Endothelial cell of umbilical vein (primary cell): ENCODE measurements around the gene CCL7. TPM values are rescaled to one million over a fixed set of nuclear protein-coding genes. Genes with fewer than 3 reads are reported as not detected.

Experiments
- BruUV-seq: library from RNA; stranded (reverse); fragments of 400-500 nt; replicated peaks from 2 replicates; lab custom pipeline; 2021; lab: Mats Ljungman, UMichigan
- CTCF ChIA-PET: fragments of 300-600, 350-600 bp; sonication (Branson Sonifier 250); formaldehyde crosslinking; loops from one replicate; lab custom pipeline; 2021; ENCODE audit warnings: antibody characterized with exemption, inconsistent platforms; lab: Charles Lee
- POLR2A ChIA-PET: fragments of 300-600, 350-600 bp; sonication (Branson Sonifier 250); formaldehyde crosslinking; loops from one replicate; lab custom pipeline; 2021; ENCODE audit warnings: antibody characterized with exemption, inconsistent platforms; lab: Charles Lee
- DNase-seq: peaks from one replicate; pipeline ENCODE4 v3.0.0-alpha.2; 2011; ENCODE audit warnings: low read depth, low spot score
- FAIRE-seq: peaks from 2 replicates; lab custom pipeline; 2011; peaks lifted over from hg19 to GRCh38; lab: Jason Lieb, UNC
- H2AFZ ChIP-seq: 2 replicates; pipeline ENCODE4 v1.6.0; 2012; ENCODE audit warnings: low read depth, low read length, control low read depth, inconsistent platforms
- H3K27ac ChIP-seq: 2 replicates; pipeline ENCODE4 v1.5.1; 2011; ENCODE audit warnings: low read depth, mild to moderate bottlenecking, control low read depth, low read length, moderate library complexity; ENCODE audit not compliant: insufficient read depth
- H3K27me3 ChIP-seq, 2 experiments: 2 replicates each; pipeline versions ENCODE4 v1.6.0 to v1.6.1; 2011; ENCODE audit warnings: low read length in 2 of 2, mixed read lengths in 1 of 2; ENCODE audit not compliant: control insufficient read depth in 2 of 2, insufficient read depth in 2 of 2
- H3K36me3 ChIP-seq, 2 experiments: 2 replicates in 1 of 2; 3 replicates in 1 of 2; pipeline ENCODE4 v1.5.1; 2011; ENCODE audit warnings: low read length in 2 of 2, mild to moderate bottlenecking in 1 of 2, moderate library complexity in 1 of 2; ENCODE audit not compliant: control insufficient read depth in 2 of 2, insufficient read depth in 2 of 2; ENCODE audit errors: extremely low read depth in 1 of 2
- H3K4me1 ChIP-seq: 3 replicates; pipeline ENCODE4 v1.5.1; 2011; ENCODE audit warnings: mild to moderate bottlenecking, low read length; ENCODE audit not compliant: control insufficient read depth, insufficient read depth; ENCODE audit errors: extremely low read depth
- H3K4me2 ChIP-seq: 2 replicates; pipeline ENCODE4 v1.6.1; 2011; ENCODE audit warnings: low read length, control low read depth, mixed read lengths; ENCODE audit not compliant: insufficient read depth
- H3K4me3 ChIP-seq, 3 experiments: fragments of 200-600 bp in 1 of 3; sonication (generic), shearing (Covaris generic) in 1 of 3; replicated peaks in 1 of 3; 2 replicates each; pipeline ENCODE4 v1.5.1; 2011 to 2016; ENCODE audit warnings: control low read depth in 3 of 3, low read length in 3 of 3, mild to moderate bottlenecking in 2 of 3, inconsistent platforms in 1 of 3, low read depth in 1 of 3, moderate library complexity in 1 of 3; ENCODE audit not compliant: insufficient read depth in 1 of 3
- H3K79me2 ChIP-seq: 2 replicates; pipeline ENCODE4 v1.6.0; 2012; ENCODE audit warnings: low read length, inconsistent platforms; ENCODE audit not compliant: control insufficient read depth, insufficient read depth
- H3K9ac ChIP-seq: replicated peaks from 2 replicates; pipeline ENCODE3; 2011; ENCODE audit warnings: low read length, control low read depth; ENCODE audit not compliant: insufficient read depth; ENCODE audit errors: extremely low read depth
- H3K9me1 ChIP-seq: replicated peaks from 3 replicates; pipeline ENCODE4 v1.6.0; 2011; ENCODE audit warnings: mild to moderate bottlenecking, low read length; ENCODE audit not compliant: control insufficient read depth, insufficient read depth; ENCODE audit errors: extremely low read depth
- H3K9me3 ChIP-seq: replicated peaks from 2 replicates; pipeline ENCODE4 v1.5.1; 2012; ENCODE audit warnings: low read length, inconsistent platforms; ENCODE audit not compliant: control insufficient read depth, insufficient read depth
- H4K20me1 ChIP-seq: replicated peaks from 2 replicates; pipeline ENCODE3; 2011; ENCODE audit warnings: mild to moderate bottlenecking, low read length; ENCODE audit not compliant: control insufficient read depth, insufficient read depth; ENCODE audit errors: extremely low read depth
- EZH2 ChIP-seq: IDR thresholded peaks from 2 replicates; pipeline ENCODE4 v1.6.1; 2012; ENCODE audit warnings: borderline replicate concordance, low read depth, mild to moderate bottlenecking, moderate library complexity, low read length, inconsistent platforms; ENCODE audit not compliant: severe bottlenecking
- FOS ChIP-seq: IDR thresholded peaks from 2 replicates; pipeline ENCODE4 v1.6.1; 2011; ENCODE audit warnings: mild to moderate bottlenecking, low read length, moderate library complexity, borderline replicate concordance; ENCODE audit not compliant: insufficient read depth
- GATA2 ChIP-seq: IDR thresholded peaks from 2 replicates; pipeline ENCODE4 v1.7.0; 2011; ENCODE audit warnings: low read depth, mild to moderate bottlenecking, moderate library complexity, mixed read lengths, low read length; ENCODE audit not compliant: insufficient read length, insufficient read depth
- JUN ChIP-seq: IDR thresholded peaks from 2 replicates; pipeline ENCODE4 v1.6.1; 2011; ENCODE audit warnings: borderline replicate concordance, low read depth; ENCODE audit not compliant: insufficient read length, insufficient read depth
- MAX ChIP-seq: IDR thresholded peaks from 2 replicates; pipeline ENCODE4 v1.6.1; 2011; ENCODE audit not compliant: insufficient read depth, insufficient read length
- MYC ChIP-seq: IDR thresholded peaks from one replicate; pipeline ENCODE4 v1.6.1; 2011; ENCODE audit warnings: mild to moderate bottlenecking, low read depth, low read length
- POLR2A ChIP-seq: IDR thresholded peaks from 2 replicates; pipeline ENCODE4 v1.6.1; 2012; ENCODE audit warnings: low read depth, mild to moderate bottlenecking, control low read depth, low read length
- POLR2AphosphoS5 ChIP-seq: IDR thresholded peaks from 2 replicates; pipeline ENCODE4 v1.6.1; 2012; ENCODE audit warnings: low read depth, mild to moderate bottlenecking, control low read depth, low read length, moderate library complexity; ENCODE audit not compliant: insufficient read depth
- dilution Hi-C: fragments of 300-500 bp; cut with MboI; formaldehyde crosslinking; loops from one replicate; pipeline ENCODE4 v1.15.0; 2019; ENCODE audit warnings: low sequenced_read_pairs; ENCODE audit not compliant: extremely low pct_ligation_motif_present
- intact Hi-C: fragments of 100-400 bp; cut with micrococcal nuclease; formaldehyde crosslinking; loops from one replicate; pipeline ENCODE4 v1.10.0; 2022
- polyA plus RNA-seq, 4 experiments: library from polyadenylated mRNA; depleted of rRNA in 3 of 4; stranded (reverse) in 3 of 4; unstranded in 1 of 4; fragments of >200 nt; gene quantifications; 2 replicates each; pipeline versions ENCODE4 v1.2.1 to v1.2.3, GENCODE V29; 2011 to 2012; ENCODE audit warnings: missing spikeins in 1 of 4
- total RNA-seq: library from RNA; stranded (reverse); gene quantifications from 2 replicates; pipeline ENCODE4 v1.2.3, GENCODE V29; 2021
- TF ChIP-seq, protein P1 (sequence below), 2 donors: IDR thresholded peaks; 1 replicate in 1 of 2; 2 replicates in 1 of 2; pipeline ENCODE4 v1.5.1; 2011; ENCODE audit warnings: low read length in 2 of 2, mild to moderate bottlenecking in 2 of 2, moderate library complexity in 2 of 2, control low read depth in 1 of 2, inconsistent platforms in 1 of 2, low read depth in 1 of 2; ENCODE audit not compliant: insufficient read depth in 1 of 2; ENCODE audit errors: extremely low read depth in 1 of 2

The CCL7 gene
- total and polyA plus RNA-seq, 2 donors (not counting 3 experiments of a cell fraction or from before 2014, with no cell fraction given) = 0.25 TPM; not detected in 1

DNA sequence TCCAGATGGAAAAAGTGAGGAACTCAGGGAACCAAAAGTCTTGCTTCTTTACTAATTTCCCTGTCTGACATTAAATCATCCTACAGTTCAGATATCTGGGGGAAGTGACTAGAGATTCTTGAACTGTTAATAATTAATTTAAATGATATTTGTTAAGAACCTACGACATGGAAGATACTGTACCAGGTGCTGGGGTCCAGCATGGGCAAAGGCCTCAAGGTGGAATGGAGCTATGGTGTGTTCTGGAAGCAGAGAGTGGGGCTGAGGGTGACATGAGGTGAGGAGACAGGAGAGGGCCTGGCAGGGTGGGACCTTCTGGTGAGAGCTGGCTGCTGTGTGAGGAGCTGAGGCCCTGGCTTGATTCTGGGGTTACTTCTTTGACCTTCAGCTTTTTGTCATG is 21.0 kb upstream of the CCL7 start:
- TF ChIP-seq POLR2AphosphoS5 = no peak
- TF ChIP-seq, protein P1, sequence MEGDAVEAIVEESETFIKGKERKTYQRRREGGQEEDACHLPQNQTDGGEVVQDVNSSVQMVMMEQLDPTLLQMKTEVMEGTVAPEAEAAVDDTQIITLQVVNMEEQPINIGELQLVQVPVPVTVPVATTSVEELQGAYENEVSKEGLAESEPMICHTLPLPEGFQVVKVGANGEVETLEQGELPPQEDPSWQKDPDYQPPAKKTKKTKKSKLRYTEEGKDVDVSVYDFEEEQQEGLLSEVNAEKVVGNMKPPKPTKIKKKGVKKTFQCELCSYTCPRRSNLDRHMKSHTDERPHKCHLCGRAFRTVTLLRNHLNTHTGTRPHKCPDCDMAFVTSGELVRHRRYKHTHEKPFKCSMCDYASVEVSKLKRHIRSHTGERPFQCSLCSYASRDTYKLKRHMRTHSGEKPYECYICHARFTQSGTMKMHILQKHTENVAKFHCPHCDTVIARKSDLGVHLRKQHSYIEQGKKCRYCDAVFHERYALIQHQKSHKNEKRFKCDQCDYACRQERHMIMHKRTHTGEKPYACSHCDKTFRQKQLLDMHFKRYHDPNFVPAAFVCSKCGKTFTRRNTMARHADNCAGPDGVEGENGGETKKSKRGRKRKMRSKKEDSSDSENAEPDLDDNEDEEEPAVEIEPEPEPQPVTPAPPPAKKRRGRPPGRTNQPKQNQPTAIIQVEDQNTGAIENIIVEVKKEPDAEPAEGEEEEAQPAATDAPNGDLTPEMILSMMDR (IDR thresholded peaks at IDR 0.05; ENCODE audit: extremely low read depth in 1 of 2, insufficient read depth in 1 of 2, low read depth in 1 of 2, low read length in 2 of 2) = no peak
- no peak for TF ChIP-seq JUN
- TF ChIP-seq GATA2 = no peak
- peak overlapping the region; percentile 51 for H2AFZ ChIP-seq
- peak overlapping the region; percentile 36 for H3K4me2 ChIP-seq
- peak overlapping the region; percentile 99 for H3K27ac ChIP-seq
- ChIA-PET CTCF (interaction anchor here (0.9 to 3.0 kb wide), 7 partner anchors 11 to 112 kb away, joined by 3 to 18 read pairs (median 4); no protein-coding TSS in a partner anchor), POLR2A (interaction anchor here (2.0 to 2.1 kb wide), 2 partner anchors 11 to 14 kb away, joined by 8 to 12 read pairs; no protein-coding TSS in a partner anchor)
- H3K9me3 ChIP-seq = no peaks in the 10 kb centered on the region
- no peak overlapping the region for H3K4me3 ChIP-seq
- H4K20me1 ChIP-seq = no peaks in the 10 kb centered on the region
- H3K27me3 ChIP-seq = no peaks in the 10 kb centered on the region
- no peak for DNase-seq
- peak overlapping the region; percentile 83 for H3K9ac ChIP-seq
- intact Hi-C loops = no loop called here
- H3K36me3 ChIP-seq = no peaks in the 10 kb centered on the region
- H3K4me1 ChIP-seq = peaks cover 66% of the 10 kb centered on the region
- H3K79me2 ChIP-seq = no peaks in the 10 kb centered on the region
- dilution Hi-C loops = no loop called here
- FAIRE-seq = no peak
- H3K9me1 ChIP-seq = no peaks in the 10 kb centered on the region
- no TSS peak for BruUV-seq

- Histone ChIP-seq H3K27me3 (no peaks in the 10 kb centered on the region), H3K9me1 (no peaks in the 10 kb centered on the region), H3K4me2 (peak overlapping the region; percentile 36), H3K79me2 (no peaks in the 10 kb centered on the region), H3K27ac (peak overlapping the region; percentile 99), H4K20me1 (no peaks in the 10 kb centered on the region), H3K4me3 (no peak overlapping the region), H3K4me1 (peaks cover 68% of the 10 kb centered on the region), H3K9me3 (no peaks in the 10 kb centered on the region), H3K36me3 (no peaks in the 10 kb centered on the region), H2AFZ (no peak overlapping the region), H3K9ac (peak overlapping the region; percentile 83)
- CTCF ChIA-PET = interaction anchor here (0.7 to 3.0 kb wide), 8 partner anchors 9 to 112 kb away, joined by 3 to 18 read pairs (median 4); no protein-coding TSS in a partner anchor
- intact Hi-C loops (no loop called here), dilution Hi-C loops (no loop called here)
- DNase-seq = peak; percentile 16
- TF ChIP-seq POLR2AphosphoS5 = no peak
- TF ChIP-seq POLR2A = no peak
- no peak for TF ChIP-seq MYC
- TF ChIP-seq, protein P1 (IDR thresholded peaks at IDR 0.05; ENCODE audit: extremely low read depth in 1 of 2, insufficient read depth in 1 of 2, low read depth in 1 of 2, low read length in 2 of 2) = no peak
- TF ChIP-seq EZH2 = no peak
- TF ChIP-seq MAX = no peak
- TF ChIP-seq JUN = no peak
- TF ChIP-seq GATA2 = no peak
- no peak for TF ChIP-seq FOS
- FAIRE-seq = no peak
- no TSS peak for BruUV-seq
- POLR2A ChIA-PET = interaction anchor here (2.0 to 2.1 kb wide), 2 partner anchors 11 to 14 kb away, joined by 8 to 12 read pairs; no protein-coding TSS in a partner anchor
These were observed 20.5 kb upstream of the CCL7 start for GRCh38 chr17:34249478-34249877.
